ENCODE results near the gene AHCYL1.

Gene AHCYL1

DNA sequence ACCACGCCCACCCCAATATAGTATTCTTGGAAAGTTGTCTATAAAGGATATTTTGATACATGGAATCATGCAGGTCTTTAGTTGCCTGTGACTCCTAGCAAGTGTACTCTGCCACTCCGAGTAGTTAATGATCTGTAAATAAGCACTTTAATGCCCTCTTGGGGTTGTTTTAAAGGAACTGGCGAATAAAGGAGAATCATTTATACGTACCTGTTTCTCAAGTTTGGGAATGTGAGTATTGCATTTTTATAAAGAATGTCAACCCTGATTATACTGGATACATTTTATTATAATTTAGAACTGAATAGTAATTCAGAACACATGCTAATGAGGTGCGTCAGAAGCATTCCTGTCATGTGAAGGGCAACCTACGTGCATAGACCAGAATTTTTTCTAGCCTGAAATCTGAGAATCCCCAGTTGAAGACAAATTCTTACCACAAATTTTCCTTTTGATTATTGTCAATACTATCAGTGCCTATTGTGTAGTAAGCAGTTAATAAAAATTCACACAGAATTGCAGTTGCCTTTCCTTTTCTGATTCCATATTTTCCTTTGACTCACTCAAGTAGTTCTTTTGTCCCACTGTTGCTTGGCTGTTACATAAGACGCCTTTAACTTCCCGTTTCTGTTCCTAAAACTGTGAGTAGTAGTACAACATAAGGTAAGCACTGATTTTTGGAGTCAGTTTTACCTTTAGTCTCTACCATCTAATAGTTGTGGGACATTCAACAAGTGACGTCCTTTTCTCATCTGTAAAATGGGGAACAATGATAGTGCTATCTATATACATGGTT is 5.1 kb downstream of the AHCYL1 start:
- Histone ChIP-seq H3K4me1 (ENCODE audit: insufficient read depth, low read length) (peaks cover 14% of the 10 kb centered on the region), H3K27ac (ENCODE audit: low read length) (no peak overlapping the region), H3K36me3 (ENCODE audit: insufficient read depth, low read depth, low read length) (peaks cover 15% of the 10 kb centered on the region), H3K4me3 (ENCODE audit: low read length) (no peak overlapping the region), H3K27me3 (ENCODE audit: insufficient read depth, low read length) (no peaks in the 10 kb centered on the region), H3K9ac (ENCODE audit: low read depth, low read length) (no peak overlapping the region), H3K9me3 (ENCODE audit: insufficient read depth, low read depth, low read length) (no peaks in the 10 kb centered on the region)

GRCh38 chr1:109990302-109990653 is 5.7 kb downstream of the AHCYL1 start:
- no peak overlapping the region for H3K27ac ChIP-seq (ENCODE audit: low read length)
- no peaks in the 10 kb centered on the region for H3K27me3 ChIP-seq (ENCODE audit: insufficient read depth, low read length)
- H3K4me1 ChIP-seq (ENCODE audit: insufficient read depth, low read length) = peaks cover 14% of the 10 kb centered on the region
- no peak overlapping the region for H3K9ac ChIP-seq (ENCODE audit: low read depth, low read length)
- no peaks in the 10 kb centered on the region for H3K9me3 ChIP-seq (ENCODE audit: insufficient read depth, low read depth, low read length)
- no peak overlapping the region for H3K4me3 ChIP-seq (ENCODE audit: low read length)
- peaks cover 21% of the 10 kb centered on the region for H3K36me3 ChIP-seq (ENCODE audit: insufficient read depth, low read depth, low read length)

GRCh38 chr1:109991400-109991925 is 6.9 kb downstream of the AHCYL1 start:
- no peaks in the 10 kb centered on the region for H3K9me3 ChIP-seq (ENCODE audit: insufficient read depth, low read depth, low read length)

DNA sequence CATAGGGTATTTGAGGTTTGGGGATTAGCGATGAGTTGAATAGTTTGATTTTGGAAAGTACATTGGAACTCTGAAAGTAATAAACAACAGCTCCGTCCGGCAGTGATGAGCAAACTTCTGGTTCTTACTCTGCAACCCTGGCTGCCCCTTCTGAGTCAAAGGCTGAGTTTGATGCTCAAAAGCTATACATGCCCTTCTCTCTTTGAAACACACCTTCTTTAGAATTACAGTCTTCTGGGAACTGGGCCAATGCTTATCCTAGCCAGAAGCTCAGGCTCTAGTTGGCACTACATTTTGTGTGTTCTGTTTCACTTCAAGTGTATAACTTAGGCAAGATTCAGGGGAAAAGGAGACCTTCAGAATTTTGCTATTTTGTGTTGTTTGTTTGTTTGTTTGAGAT is 9.3 kb downstream of the AHCYL1 start:
- Histone ChIP-seq H3K9me3 (ENCODE audit: insufficient read depth, low read depth, low read length) (no peaks in the 10 kb centered on the region), H3K9ac (ENCODE audit: low read depth, low read length) (no peak overlapping the region), H3K27me3 (ENCODE audit: insufficient read depth, low read length) (no peaks in the 10 kb centered on the region), H3K36me3 (ENCODE audit: insufficient read depth, low read depth, low read length) (peaks cover 25% of the 10 kb centered on the region), H3K4me3 (ENCODE audit: low read length) (no peak overlapping the region), H3K4me1 (ENCODE audit: insufficient read depth, low read length) (no peaks in the 10 kb centered on the region; the same call in 1 of the 2 replicates), H3K27ac (ENCODE audit: low read length) (no peak overlapping the region)

More at GRCh38 chr1:109991400-109991925, 6.9 kb downstream of the AHCYL1 start:
- Histone ChIP-seq H3K27ac (ENCODE audit: low read length) (no peak overlapping the region), H3K27me3 (ENCODE audit: insufficient read depth, low read length) (no peaks in the 10 kb centered on the region), H3K9ac (ENCODE audit: low read depth, low read length) (no peak overlapping the region), H3K4me1 (ENCODE audit: insufficient read depth, low read length) (peaks cover 11% of the 10 kb centered on the region), H3K4me3 (ENCODE audit: low read length) (no peak overlapping the region), H3K36me3 (ENCODE audit: insufficient read depth, low read depth, low read length) (peaks cover 30% of the 10 kb centered on the region)

DNA sequence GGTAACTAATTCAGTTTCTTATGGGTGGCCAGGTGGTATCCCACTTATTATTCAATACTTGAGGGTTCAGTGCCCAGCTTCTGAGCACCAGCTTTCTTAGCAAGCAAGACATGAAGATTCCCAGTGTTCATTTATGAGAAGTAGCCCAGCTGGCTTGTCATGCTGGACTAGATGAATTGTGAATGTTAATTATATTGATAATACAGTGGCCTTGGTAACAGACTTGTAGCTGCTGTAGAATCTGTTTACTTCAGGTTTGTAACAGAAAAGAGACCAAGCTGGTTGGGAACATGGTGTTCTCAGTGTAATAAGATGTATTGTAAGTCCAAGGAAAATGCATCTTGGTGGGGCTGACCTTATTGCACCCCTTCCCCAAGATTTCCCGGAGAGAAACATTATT is 10.1 kb downstream of the AHCYL1 start:
- Histone ChIP-seq H3K27ac (ENCODE audit: low read length) (no peak overlapping the region), H3K9me3 (ENCODE audit: insufficient read depth, low read depth, low read length) (no peaks in the 10 kb centered on the region)

GRCh38 chr1:109995536-109995935 is 11.0 kb downstream of the AHCYL1 start:
- H3K9ac ChIP-seq (ENCODE audit: low read depth, low read length) = no peak overlapping the region
- H3K27me3 ChIP-seq (ENCODE audit: insufficient read depth, low read length) = no peaks in the 10 kb centered on the region
- no peaks in the 10 kb centered on the region for H3K4me1 ChIP-seq (ENCODE audit: insufficient read depth, low read length)
- no peaks in the 10 kb centered on the region for H3K9me3 ChIP-seq (ENCODE audit: insufficient read depth, low read depth, low read length)
- no peak overlapping the region for H3K27ac ChIP-seq (ENCODE audit: low read length)
- peaks cover 20% of the 10 kb centered on the region for H3K36me3 ChIP-seq (ENCODE audit: insufficient read depth, low read depth, low read length)
- no peak overlapping the region for H3K4me3 ChIP-seq (ENCODE audit: low read length)

More for the DNA sequence above, 10.1 kb downstream of the AHCYL1 start:
- peaks cover 25% of the 10 kb centered on the region for H3K36me3 ChIP-seq (ENCODE audit: insufficient read depth, low read depth, low read length)
- H3K4me3 ChIP-seq (ENCODE audit: low read length) = no peak overlapping the region
- no peak overlapping the region for H3K9ac ChIP-seq (ENCODE audit: low read depth, low read length)
- no peaks in the 10 kb centered on the region for H3K27me3 ChIP-seq (ENCODE audit: insufficient read depth, low read length)
- H3K4me1 ChIP-seq (ENCODE audit: insufficient read depth, low read length) = no peaks in the 10 kb centered on the region; the same call in 1 of the 2 replicates

DNA sequence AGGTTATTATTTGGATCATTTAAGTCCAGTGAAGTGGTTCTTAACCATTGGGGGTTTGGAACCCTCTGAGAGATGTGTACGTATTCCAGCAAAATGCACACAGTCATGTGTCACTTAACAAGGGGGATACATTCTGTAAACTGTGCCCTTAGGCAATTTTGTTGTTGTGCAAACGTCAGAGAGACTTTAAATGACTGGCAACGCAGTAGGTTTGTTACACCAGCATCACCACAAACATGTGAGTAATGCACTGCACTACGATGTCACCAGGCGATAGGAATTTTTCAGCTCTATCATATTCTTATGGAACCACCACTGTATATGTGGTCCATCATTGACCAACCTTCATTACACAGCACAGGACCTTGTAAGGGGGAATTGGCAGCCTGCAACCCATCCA is 11.9 kb downstream of the AHCYL1 start:
- H3K27ac ChIP-seq (ENCODE audit: low read length) = no peak overlapping the region

GRCh38 chr1:109997204-109997866 is 12.8 kb downstream of the AHCYL1 start:
- Histone ChIP-seq H3K27ac (ENCODE audit: low read length) (no peak overlapping the region), H3K36me3 (ENCODE audit: insufficient read depth, low read depth, low read length) (peaks cover 20% of the 10 kb centered on the region), H3K9me3 (ENCODE audit: insufficient read depth, low read depth, low read length) (no peaks in the 10 kb centered on the region), H3K4me3 (ENCODE audit: low read length) (no peak overlapping the region), H3K9ac (ENCODE audit: low read depth, low read length) (no peak overlapping the region), H3K27me3 (ENCODE audit: insufficient read depth, low read length) (no peaks in the 10 kb centered on the region), H3K4me1 (ENCODE audit: insufficient read depth, low read length) (peaks cover under 1% of the 10 kb centered on the region; the same call in 1 of the 2 replicates)

More for the DNA sequence above, 11.9 kb downstream of the AHCYL1 start:
- peaks cover 20% of the 10 kb centered on the region for H3K36me3 ChIP-seq (ENCODE audit: insufficient read depth, low read depth, low read length)
- H3K27me3 ChIP-seq (ENCODE audit: insufficient read depth, low read length) = no peaks in the 10 kb centered on the region
- no peaks in the 10 kb centered on the region for H3K9me3 ChIP-seq (ENCODE audit: insufficient read depth, low read depth, low read length)
- H3K4me3 ChIP-seq (ENCODE audit: low read length) = no peak overlapping the region
- H3K9ac ChIP-seq (ENCODE audit: low read depth, low read length) = no peak overlapping the region
- H3K4me1 ChIP-seq (ENCODE audit: insufficient read depth, low read length) = no peaks in the 10 kb centered on the region

DNA sequence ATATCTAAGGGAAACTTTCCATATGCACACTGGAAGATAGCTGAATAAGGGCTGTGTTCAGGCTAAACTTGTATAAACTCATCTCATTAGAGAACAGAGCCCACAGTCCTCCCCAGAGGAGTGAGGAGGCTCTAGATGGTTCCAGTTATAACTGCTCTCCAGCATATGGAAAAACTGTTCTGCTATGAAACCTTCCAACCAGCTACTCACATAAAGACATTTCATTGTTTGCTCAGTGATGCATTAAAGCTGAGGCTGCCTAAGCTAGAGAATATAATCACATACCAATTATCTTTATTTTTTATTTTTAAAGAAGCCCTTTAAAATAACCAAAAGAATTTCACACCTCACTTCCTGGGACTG is 13.3 kb downstream of the AHCYL1 start:
- H3K27me3 ChIP-seq (ENCODE audit: insufficient read depth, low read length) = no peaks in the 10 kb centered on the region
- peaks cover 6% of the 10 kb centered on the region; the same call in 1 of the 2 replicates for H3K4me1 ChIP-seq (ENCODE audit: insufficient read depth, low read length)
- H3K27ac ChIP-seq (ENCODE audit: low read length) = no peak overlapping the region

GRCh38 chr1:110002695-110003094 is 18.1 kb downstream of the AHCYL1 start:
- Histone ChIP-seq H3K9me3 (ENCODE audit: insufficient read depth, low read depth, low read length) (no peaks in the 10 kb centered on the region), H3K27ac (ENCODE audit: low read length) (no peak overlapping the region), H3K27me3 (ENCODE audit: insufficient read depth, low read length) (no peaks in the 10 kb centered on the region), H3K36me3 (ENCODE audit: insufficient read depth, low read depth, low read length) (no peaks in the 10 kb centered on the region), H3K9ac (ENCODE audit: low read depth, low read length) (no peak overlapping the region; the same call in 1 of the 2 replicates), H3K4me3 (ENCODE audit: low read length) (no peak overlapping the region), H3K4me1 (ENCODE audit: insufficient read depth, low read length) (peaks cover 54% of the 10 kb centered on the region)

More for the DNA sequence above, 13.3 kb downstream of the AHCYL1 start:
- no peak overlapping the region for H3K4me3 ChIP-seq (ENCODE audit: low read length)
- peaks cover 20% of the 10 kb centered on the region for H3K36me3 ChIP-seq (ENCODE audit: insufficient read depth, low read depth, low read length)
- H3K9ac ChIP-seq (ENCODE audit: low read depth, low read length) = no peak overlapping the region
- H3K9me3 ChIP-seq (ENCODE audit: insufficient read depth, low read depth, low read length) = no peaks in the 10 kb centered on the region

DNA sequence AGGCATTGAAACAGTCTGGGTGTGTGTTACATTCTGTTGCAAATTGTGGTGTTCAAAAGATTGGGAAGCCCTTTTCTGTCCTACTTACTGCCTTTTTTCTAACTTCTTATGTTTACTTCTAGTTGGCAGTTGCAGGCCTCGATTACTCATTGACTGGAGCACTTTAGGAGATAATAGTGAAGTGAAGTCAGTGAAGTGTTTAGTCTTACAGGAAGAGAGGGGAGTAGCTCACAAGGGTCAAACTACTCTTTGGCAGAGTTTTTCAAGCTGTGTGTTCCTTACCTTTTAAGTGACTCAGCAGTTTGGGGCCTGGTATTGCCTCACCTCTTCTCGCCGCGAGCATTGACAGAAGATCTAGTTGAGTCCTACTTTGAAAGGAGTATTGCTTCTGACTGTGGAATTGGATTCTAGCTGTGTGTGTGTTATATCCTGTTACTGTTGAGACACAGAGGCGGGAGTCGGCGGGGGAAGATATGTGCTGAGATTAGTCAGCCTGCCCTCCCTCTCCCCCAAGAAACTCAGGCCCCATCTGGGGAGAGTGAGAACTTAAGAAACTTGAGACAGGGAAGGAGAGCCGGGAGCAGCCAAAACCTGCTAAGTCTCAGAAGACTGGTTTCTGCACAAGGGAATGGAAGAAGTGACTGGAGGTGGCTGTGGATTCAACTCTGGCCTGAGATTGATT is 19.3 kb downstream of the AHCYL1 start:
- Histone ChIP-seq H3K9ac (ENCODE audit: low read depth, low read length) (peak overlapping the region; percentile 32), H3K27me3 (ENCODE audit: insufficient read depth, low read length) (no peaks in the 10 kb centered on the region), H3K27ac (ENCODE audit: low read length) (peak overlapping the region; percentile 54), H3K4me1 (ENCODE audit: insufficient read depth, low read length) (peaks cover 54% of the 10 kb centered on the region), H3K9me3 (ENCODE audit: insufficient read depth, low read depth, low read length) (no peaks in the 10 kb centered on the region), H3K4me3 (ENCODE audit: low read length) (peak overlapping the region; percentile 31), H3K36me3 (ENCODE audit: insufficient read depth, low read depth, low read length) (peaks cover 2% of the 10 kb centered on the region)

Data from iPS-20b (cell line).